ENCODE results near the gene TREH. TPM values are rescaled to one million over a fixed set of nuclear protein-coding genes. Genes with fewer than 3 reads are reported as not detected.
A peak's percentile ranks its signal among the peaks of the same experiment; 100 is the strongest.

TREH gene
- total and polyA plus RNA-seq, 4 donors: 2.5 to 7.2 TPM; not detected in 2

- peaks cover 2% of the 10 kb centered on the region for H3K9me3 ChIP-seq (ENCODE audit: control insufficient read depth, low read length)
- no peak overlapping the region for H3K4me3 ChIP-seq (ENCODE audit: low read length in 2 of 2)
- intact Hi-C loops (cut with DNase I): no loop called here
- no peaks in the 10 kb centered on the region for H3K36me3 ChIP-seq (ENCODE audit: control insufficient read depth in 1 of 2, insufficient read depth in 2 of 2, low read length in 1 of 2)
- peak in 1 of 2 donors; percentile 67 for DNase-seq
- H3K4me1 ChIP-seq (ENCODE audit: control insufficient read depth in 1 of 2, insufficient read depth in 2 of 2, low read length in 2 of 2): no peaks in the 10 kb centered on the region
- H3K27me3 ChIP-seq (ENCODE audit: control insufficient read depth in 1 of 2, insufficient read depth in 2 of 2, low read length in 1 of 2): no peaks in the 10 kb centered on the region
- WGBS, 2 donors: 80 to 82% methylated on average over 15 of the region's 15 CpGs
- no peak for ATAC-seq (ENCODE audit: low FRiP score)
- H3K27ac ChIP-seq (ENCODE audit: low read depth in 1 of 2, low read length in 2 of 2): no peak overlapping the region
These were observed 25.8 kb upstream of the TREH start for GRCh38 chr11:118705111-118705741.

- no peak overlapping the region for H3K27ac ChIP-seq (ENCODE audit: low read depth in 1 of 2, low read length in 2 of 2)
- intact Hi-C loops (cut with DNase I): no loop called here
- 95 to 97% methylated on average over 5 of the region's 5 CpGs for WGBS, 2 donors
- H3K4me3 ChIP-seq (ENCODE audit: low read length in 2 of 2): no peak overlapping the region
- no peaks in the 10 kb centered on the region for H3K27me3 ChIP-seq (ENCODE audit: control insufficient read depth in 1 of 2, insufficient read depth in 2 of 2, low read length in 1 of 2)
- no peak for ATAC-seq (ENCODE audit: low FRiP score)
- H3K9me3 ChIP-seq (ENCODE audit: control insufficient read depth, low read length): peaks cover 2% of the 10 kb centered on the region
- no peaks in the 10 kb centered on the region for H3K4me1 ChIP-seq (ENCODE audit: control insufficient read depth in 1 of 2, insufficient read depth in 2 of 2, low read length in 2 of 2)
- peak in 1 of 2 donors; percentile 85 for DNase-seq
- no peaks in the 10 kb centered on the region for H3K36me3 ChIP-seq (ENCODE audit: control insufficient read depth in 1 of 2, insufficient read depth in 2 of 2, low read length in 1 of 2)
These were observed 24.2 kb upstream of the TREH start for GRCh38 chr11:118703563-118704106.

GRCh38 chr11:118699506-118700220 is 20.2 kb upstream of the TREH start:
- no peak overlapping the region for H3K27ac ChIP-seq (ENCODE audit: low read depth in 1 of 2, low read length in 2 of 2)
- intact Hi-C loops (cut with DNase I): no loop called here
- DNase-seq (peak in 1 of 2 donors; percentile 64), ATAC-seq (ENCODE audit: low FRiP score) (no peak)
- WGBS, 2 donors: 82 to 86% methylated on average over 7 of the region's 7 CpGs
- H3K36me3 ChIP-seq (ENCODE audit: control insufficient read depth in 1 of 2, insufficient read depth in 2 of 2, low read length in 1 of 2): no peaks in the 10 kb centered on the region
- H3K4me1 ChIP-seq (ENCODE audit: control insufficient read depth in 1 of 2, insufficient read depth in 2 of 2, low read length in 2 of 2): no peaks in the 10 kb centered on the region
- no peaks in the 10 kb centered on the region for H3K27me3 ChIP-seq (ENCODE audit: control insufficient read depth in 1 of 2, insufficient read depth in 2 of 2, low read length in 1 of 2)
- peaks cover 2% of the 10 kb centered on the region for H3K9me3 ChIP-seq (ENCODE audit: control insufficient read depth, low read length)
- no peak overlapping the region for H3K4me3 ChIP-seq (ENCODE audit: low read length in 2 of 2)

GRCh38 chr11:118697346-118697745 is 17.9 kb upstream of the TREH start:
- Histone ChIP-seq H3K4me3 (ENCODE audit: low read length in 2 of 2) (no peak overlapping the region), H3K36me3 (ENCODE audit: control insufficient read depth in 1 of 2, insufficient read depth in 2 of 2, low read length in 1 of 2) (no peaks in the 10 kb centered on the region), H3K27ac (ENCODE audit: low read depth in 1 of 2, low read length in 2 of 2) (no peak overlapping the region), H3K4me1 (ENCODE audit: control insufficient read depth in 1 of 2, insufficient read depth in 2 of 2, low read length in 2 of 2) (no peaks in the 10 kb centered on the region), H3K27me3 (ENCODE audit: control insufficient read depth in 1 of 2, insufficient read depth in 2 of 2, low read length in 1 of 2) (no peaks in the 10 kb centered on the region), H3K9me3 (ENCODE audit: control insufficient read depth, low read length) (peaks cover 2% of the 10 kb centered on the region)
- ATAC-seq (ENCODE audit: low FRiP score) (no peak), DNase-seq (peak in 1 of 2 donors; percentile 59)
- WGBS, 2 donors: 73 to 76% methylated on average over 8 of the region's 8 CpGs
- intact Hi-C loops (cut with DNase I): no loop called here

GRCh38 chr11:118696673-118697226 is 17.3 kb upstream of the TREH start:
- no peak overlapping the region for H3K27ac ChIP-seq (ENCODE audit: low read depth in 1 of 2, low read length in 2 of 2)
- DNase-seq: peak in 1 of 2 donors; percentile 58
- intact Hi-C loops (cut with DNase I): no loop called here
- no peaks in the 10 kb centered on the region for H3K27me3 ChIP-seq (ENCODE audit: control insufficient read depth in 1 of 2, insufficient read depth in 2 of 2, low read length in 1 of 2)
- peaks cover 2% of the 10 kb centered on the region for H3K9me3 ChIP-seq (ENCODE audit: control insufficient read depth, low read length)
- no peak overlapping the region for H3K4me3 ChIP-seq (ENCODE audit: low read length in 2 of 2)
- WGBS, 2 donors: 85 to 92% methylated on average over 7 of the region's 7 CpGs
- ATAC-seq (ENCODE audit: low FRiP score): no peak
- H3K36me3 ChIP-seq (ENCODE audit: control insufficient read depth in 1 of 2, insufficient read depth in 2 of 2, low read length in 1 of 2): no peaks in the 10 kb centered on the region
- H3K4me1 ChIP-seq (ENCODE audit: control insufficient read depth in 1 of 2, insufficient read depth in 2 of 2, low read length in 2 of 2): no peaks in the 10 kb centered on the region

- H3K27ac ChIP-seq (ENCODE audit: low read depth in 1 of 2, low read length in 2 of 2): no peak overlapping the region
- H3K4me1 ChIP-seq (ENCODE audit: control insufficient read depth in 1 of 2, insufficient read depth in 2 of 2, low read length in 2 of 2): no peaks in the 10 kb centered on the region
- DNase-seq (peak in 1 of 2 donors; percentile 61), ATAC-seq (ENCODE audit: low FRiP score) (no peak)
- intact Hi-C loops (cut with DNase I): loop anchor here (5.0 kb wide), 1 partner anchor 98 kb away; the partner anchor contains the start of gene DDX6 (in 2 of the 2)
- no peak overlapping the region for H3K4me3 ChIP-seq (ENCODE audit: low read length in 2 of 2)
- H3K27me3 ChIP-seq (ENCODE audit: control insufficient read depth in 1 of 2, insufficient read depth in 2 of 2, low read length in 1 of 2): no peaks in the 10 kb centered on the region
- no peaks in the 10 kb centered on the region for H3K9me3 ChIP-seq (ENCODE audit: control insufficient read depth, low read length)
- 86 to 89% methylated on average over 11 of the region's 11 CpGs for WGBS, 2 donors
- H3K36me3 ChIP-seq (ENCODE audit: control insufficient read depth in 1 of 2, insufficient read depth in 2 of 2, low read length in 1 of 2): no peaks in the 10 kb centered on the region
These were observed 15.3 kb upstream of the TREH start for GRCh38 chr11:118694771-118695170.

- no peak overlapping the region for H3K27ac ChIP-seq (ENCODE audit: low read depth in 1 of 2, low read length in 2 of 2)
- H3K9me3 ChIP-seq (ENCODE audit: control insufficient read depth, low read length): no peaks in the 10 kb centered on the region
- ATAC-seq (ENCODE audit: low FRiP score): no peak
- H3K4me3 ChIP-seq (ENCODE audit: low read length in 2 of 2): no peak overlapping the region
- no peaks in the 10 kb centered on the region for H3K36me3 ChIP-seq (ENCODE audit: control insufficient read depth in 1 of 2, insufficient read depth in 2 of 2, low read length in 1 of 2)
- no peaks in the 10 kb centered on the region for H3K4me1 ChIP-seq (ENCODE audit: control insufficient read depth in 1 of 2, insufficient read depth in 2 of 2, low read length in 2 of 2)
- peak in 1 of 2 donors; percentile 37 for DNase-seq
- intact Hi-C loops (cut with DNase I): loop anchor here (5.0 kb wide), 1 partner anchor 98 kb away; the partner anchor contains the start of gene DDX6 (in 2 of the 2)
- 91 to 92% methylated on average over 8 of the region's 8 CpGs for WGBS, 2 donors
- no peaks in the 10 kb centered on the region for H3K27me3 ChIP-seq (ENCODE audit: control insufficient read depth in 1 of 2, insufficient read depth in 2 of 2, low read length in 1 of 2)
These were observed 14.7 kb upstream of the TREH start for GRCh38 chr11:118694185-118694584.

GRCh38 chr11:118691926-118692830 is 12.7 kb upstream of the TREH start:
- 75 to 82% methylated on average over 15 of the region's 15 CpGs for WGBS, 2 donors
- intact Hi-C loops (cut with DNase I): loop anchor here (5.0 kb wide), 1 partner anchor 100 kb away; the partner anchor contains the start of gene DDX6 (in 2 of the 2)
- ATAC-seq (ENCODE audit: low FRiP score): no peak

More at GRCh38 chr11:118691926-118692830, 12.7 kb upstream of the TREH start:
- no peaks in the 10 kb centered on the region for H3K9me3 ChIP-seq (ENCODE audit: control insufficient read depth, low read length)
- H3K4me3 ChIP-seq (ENCODE audit: low read length in 2 of 2): no peak overlapping the region
- H3K36me3 ChIP-seq (ENCODE audit: control insufficient read depth in 1 of 2, insufficient read depth in 2 of 2, low read length in 1 of 2): no peaks in the 10 kb centered on the region
- H3K4me1 ChIP-seq (ENCODE audit: control insufficient read depth in 1 of 2, insufficient read depth in 2 of 2, low read length in 2 of 2): no peaks in the 10 kb centered on the region
- no peak overlapping the region for H3K27ac ChIP-seq (ENCODE audit: low read depth in 1 of 2, low read length in 2 of 2)
- no peaks in the 10 kb centered on the region for H3K27me3 ChIP-seq (ENCODE audit: control insufficient read depth in 1 of 2, insufficient read depth in 2 of 2, low read length in 1 of 2)
- peak in 1 of 2 donors; percentile 71 for DNase-seq
